ENCODE measurements around the gene C11orf54.
"Not testable (repeated sequence)": the region's sequence is repeated elsewhere in the genome, so short reads cannot be mapped to it uniquely, and the experiment has no call there.

Gene C11orf54

GRCh38 chr11:93772123-93772522 lies 30.7 kb downstream of the C11orf54 start:
- no peak for DNase-seq

- no peak for DNase-seq
These were observed 31.6 kb downstream of the C11orf54 start for GRCh38 chr11:93773045-93773477.

GRCh38 chr11:93773601-93774200 lies 32.2 kb downstream of the C11orf54 start:
- no peak for DNase-seq

GRCh38 chr11:93774560-93774959 lies 33.1 kb downstream of the C11orf54 start:
- not testable (repeated sequence) for DNase-seq

- no peak for DNase-seq
These were observed 33.8 kb downstream of the C11orf54 start for GRCh38 chr11:93775289-93775688.

- DNase-seq = no peak
These were observed 41.9 kb downstream of the C11orf54 start for GRCh38 chr11:93783362-93783761.

- no peak for DNase-seq
These were observed 42.3 kb downstream of the C11orf54 start for GRCh38 chr11:93783765-93784144.

- peak; percentile 92 for DNase-seq
These were observed 42.9 kb downstream of the C11orf54 start, which contains the start of gene MED17 for GRCh38 chr11:93784145-93784934. TSS of gene MED17 (plus strand) at chr11:93784282. CDS start at chr11:93784514, 232 bp downstream.

- DNase-seq = no peak
These were observed 43.5 kb downstream of the C11orf54 start for GRCh38 chr11:93784935-93785360.

- DNase-seq = no peak
These were observed 50.0 kb downstream of the C11orf54 start for GRCh38 chr11:93791493-93791892.

- no peak for DNase-seq
These were observed 55.2 kb downstream of the C11orf54 start for GRCh38 chr11:93796441-93797231.

GRCh38 chr11:93801366-93801765 lies 59.9 kb downstream of the C11orf54 start:
- DNase-seq = no peak

GRCh38 chr11:93804879-93805278 lies 63.4 kb downstream of the C11orf54 start:
- no peak for DNase-seq

- DNase-seq = no peak
These were observed 66.5 kb downstream of the C11orf54 start for GRCh38 chr11:93807980-93808379.

- no peak for DNase-seq
These were observed 72.5 kb downstream of the C11orf54 start for GRCh38 chr11:93813974-93814373.

All from activated naive CD4-positive, alpha-beta T cell treated with Interleukin-2 at 50 U/mL for 16 hours (primary cell).